Keratinocyte (primary cell): ENCODE measurements around the gene ACTN2. TPM values are rescaled to one million over a fixed set of nuclear protein-coding genes. Genes with fewer than 3 reads are reported as not detected.

Experiments used
- DNase-seq: peaks from one replicate; pipeline ENCODE4 v3.0.0-alpha.2; 2011; ENCODE audit warnings: low read depth, missing footprints, low spot score
- FAIRE-seq: peaks from 2 replicates; lab custom pipeline; 2011; peaks lifted over from hg19 to GRCh38; lab: Jason Lieb, UNC
- H2AFZ ChIP-seq: 2 replicates; pipeline ENCODE4 v1.6.0; 2012; ENCODE audit warnings: low read length, control low read depth, inconsistent platforms; ENCODE audit not compliant: control insufficient read depth
- H3K27ac ChIP-seq: 2 replicates; pipeline ENCODE4 v1.5.1; 2011; ENCODE audit warnings: low read length; ENCODE audit not compliant: control insufficient read depth, insufficient read depth
- H3K27me3 ChIP-seq: 3 replicates; pipeline ENCODE4 v1.6.0; 2011; ENCODE audit warnings: low read length; ENCODE audit not compliant: control insufficient read depth, insufficient read depth; ENCODE audit errors: extremely low read depth
- H3K36me3 ChIP-seq, 2 experiments: 2 replicates in 1 of 2; 3 replicates in 1 of 2; pipeline ENCODE4 v1.5.1; 2011; ENCODE audit warnings: low read length in 2 of 2, mild to moderate bottlenecking in 1 of 2; ENCODE audit not compliant: control insufficient read depth in 2 of 2, insufficient read depth in 2 of 2; ENCODE audit errors: extremely low read depth in 1 of 2
- H3K4me1 ChIP-seq: 3 replicates; pipeline ENCODE4 v1.5.1; 2011; ENCODE audit warnings: low read length; ENCODE audit not compliant: control insufficient read depth, insufficient read depth; ENCODE audit errors: extremely low read depth
- H3K4me2 ChIP-seq: 3 replicates; pipeline ENCODE4 v1.6.0; 2011; ENCODE audit warnings: low read depth, low read length; ENCODE audit not compliant: control insufficient read depth, insufficient read depth; ENCODE audit errors: extremely low read depth
- H3K4me3 ChIP-seq, 3 experiments: fragments of 200-600 bp in 1 of 3; sonication (generic) in 1 of 3; 2 replicates in 2 of 3; 3 replicates in 1 of 3; pipeline ENCODE4 v1.5.1; 2011 to 2016; ENCODE audit warnings: low read length in 3 of 3, mild to moderate bottlenecking in 3 of 3, control low read depth in 2 of 3, inconsistent platforms in 1 of 3, low read depth in 1 of 3, mixed read lengths in 1 of 3, mixed run types in 1 of 3, moderate library complexity in 1 of 3; ENCODE audit not compliant: control insufficient read depth in 2 of 3, insufficient read depth in 2 of 3; ENCODE audit errors: extremely low read depth in 1 of 3
- H3K79me2 ChIP-seq: 2 replicates; pipeline ENCODE4 v1.6.0; 2012; ENCODE audit warnings: low read length; ENCODE audit not compliant: control insufficient read depth, insufficient read depth
- H3K9ac ChIP-seq: 3 replicates; pipeline ENCODE4 v1.6.0; 2011; ENCODE audit warnings: low read length; ENCODE audit not compliant: control insufficient read depth, insufficient read depth; ENCODE audit errors: extremely low read depth
- H3K9me1 ChIP-seq: 3 replicates; pipeline ENCODE4 v1.6.0; 2011; ENCODE audit warnings: low read length; ENCODE audit not compliant: control insufficient read depth, insufficient read depth; ENCODE audit errors: extremely low read depth
- H3K9me3 ChIP-seq: 2 replicates; pipeline ENCODE4 v1.5.1; 2012; ENCODE audit warnings: low read depth, low read length; ENCODE audit not compliant: control insufficient read depth
- H4K20me1 ChIP-seq: 3 replicates; pipeline ENCODE4 v1.6.0; 2011; ENCODE audit warnings: low read length; ENCODE audit not compliant: control insufficient read depth, insufficient read depth; ENCODE audit errors: extremely low read depth
- CTCF ChIP-seq, 3 experiments: IDR thresholded peaks in 1 of 3; conservative IDR thresholded peaks in 1 of 3; optimal IDR thresholded peaks in 1 of 3; 2 replicates in 2 of 3; 3 replicates in 1 of 3; pipeline versions ENCODE3 to v1.5.1; 2011; ENCODE audit warnings: low read length in 3 of 3, mild to moderate bottlenecking in 3 of 3, moderate library complexity in 2 of 3, control low read depth in 1 of 3, inconsistent platforms in 1 of 3; ENCODE audit not compliant: insufficient read depth in 2 of 3; ENCODE audit errors: extremely low read depth in 1 of 3
- EZH2 ChIP-seq: IDR thresholded peaks from one replicate; pipeline ENCODE4 v1.6.1; 2012; ENCODE audit warnings: inconsistent platforms, mild to moderate bottlenecking, low read length, moderate library complexity
- dilution Hi-C: fragments of 300-500 bp; cut with MboI; formaldehyde crosslinking; loops from one replicate; pipeline ENCODE4 v1.7.0; 2020; ENCODE audit warnings: low sequenced_read_pairs; ENCODE audit not compliant: extremely low pct_ligation_motif_present
- polyA plus RNA-seq, 5 experiments: library from polyadenylated mRNA; depleted of rRNA in 3 of 5; stranded (reverse) in 3 of 5; stranded (forward) in 1 of 5; unstranded in 1 of 5; fragments of >200 nt; gene quantifications; 1 replicate in 1 of 5; 2 replicates in 3 of 5; 3 replicates in 1 of 5; pipeline versions ENCODE4 v1.2.1 to v1.2.3, GENCODE V29; 2011 to 2012; ENCODE audit warnings: missing spikeins in 2 of 5, low read depth in 1 of 5, low replicate concordance in 1 of 5

Gene ACTN2
- polyA plus RNA-seq, 1 donor (not counting 4 experiments of a cell fraction or from before 2014, with no cell fraction given): not detected

- no peak overlapping the region for H3K27ac ChIP-seq
- no peak overlapping the region for H3K4me3 ChIP-seq
- H3K27me3 ChIP-seq: no peaks in the 10 kb centered on the region
- H3K9me1 ChIP-seq: no peaks in the 10 kb centered on the region
- H4K20me1 ChIP-seq: no peaks in the 10 kb centered on the region
- no peaks in the 10 kb centered on the region for H3K36me3 ChIP-seq
- FAIRE-seq (no peak), DNase-seq (no peak)
- dilution Hi-C loops: no loop called here
- no peak overlapping the region for H3K9ac ChIP-seq
- H3K79me2 ChIP-seq: no peaks in the 10 kb centered on the region
- H3K9me3 ChIP-seq: no peaks in the 10 kb centered on the region
- TF ChIP-seq EZH2: no peak
- no peak overlapping the region for H2AFZ ChIP-seq
- no peaks in the 10 kb centered on the region for H3K4me1 ChIP-seq
- H3K4me2 ChIP-seq: no peak overlapping the region
Measured at GRCh38 chr1:236786453-236786852, 100.2 kb downstream of the ACTN2 start.

DNA sequence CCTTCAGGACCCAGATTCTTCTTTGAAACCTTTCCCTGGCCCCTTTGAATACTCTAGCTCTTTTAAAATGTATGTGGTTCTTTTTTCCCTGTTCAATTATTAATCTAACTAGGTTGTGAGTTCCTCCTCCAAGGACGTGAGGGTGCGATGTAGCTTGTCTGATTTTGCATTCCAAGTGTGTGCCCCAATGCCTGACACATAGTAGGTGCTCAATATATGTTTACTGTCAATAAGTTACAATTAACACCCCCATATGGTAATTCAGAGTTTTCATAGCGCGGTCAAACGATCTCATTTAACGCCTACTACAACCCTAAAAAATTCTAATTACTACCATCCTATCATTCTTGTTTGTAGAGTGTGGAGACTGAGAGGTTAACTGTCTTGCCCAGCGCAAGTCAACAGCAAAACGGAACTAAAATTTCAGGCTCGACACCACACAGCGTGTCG lies 108.3 kb downstream of the ACTN2 start:
- no peaks in the 10 kb centered on the region for H3K9me3 ChIP-seq
- peak overlapping the region; percentile 99 for H3K4me2 ChIP-seq
- no peaks in the 10 kb centered on the region for H4K20me1 ChIP-seq
- peak overlapping the region; percentile 91 to 99 (median 97) for H3K4me3 ChIP-seq
- TF ChIP-seq CTCF (optimal IDR thresholded peaks at IDR 0.05 in 1 of 3, IDR thresholded peaks at IDR 0.05 in 1 of 3, conservative IDR thresholded peaks at IDR 0.05 in 1 of 3; ENCODE audit: extremely low read depth in 1 of 3, insufficient read depth in 2 of 3, low read length in 3 of 3): no peak
- TF ChIP-seq EZH2: no peak
- no peak for FAIRE-seq
- DNase-seq: no peak
- H2AFZ ChIP-seq: peak overlapping the region; percentile 97
- peak overlapping the region; percentile 98 for H3K9ac ChIP-seq
- peak overlapping the region; percentile 96 for H3K27ac ChIP-seq
- peaks cover 2% of the 10 kb centered on the region for H3K4me1 ChIP-seq
- no peaks in the 10 kb centered on the region for H3K27me3 ChIP-seq
- H3K36me3 ChIP-seq: no peaks in the 10 kb centered on the region
- peaks cover 30% of the 10 kb centered on the region for H3K79me2 ChIP-seq
- dilution Hi-C loops: no loop called here
- H3K9me1 ChIP-seq: no peaks in the 10 kb centered on the region
